Activated effector memory CD4-positive, alpha-beta T cell treated with Interleukin-2 at 50 U/mL for 16 hours (primary cell): ENCODE data around the gene HCRT.

Experiments
- DNase-seq: peaks from one replicate; pipeline ENCODE4 v3.0.0-alpha.2; 2020

The HCRT gene

GRCh38 chr17:42136654-42137051 lies 48.6 kb downstream of the HCRT start:
- DNase-seq, result no peak

GRCh38 chr17:42135664-42136653 lies 49.3 kb downstream of the HCRT start:
- DNase-seq, result no peak

GRCh38 chr17:42135151-42135550 lies 50.1 kb downstream of the HCRT start:
- DNase-seq, result no peak
